Measurements from ENCODE around the gene RANBP9. TPM values are rescaled to one million over a fixed set of nuclear protein-coding genes. Genes with fewer than 3 reads are reported as not detected.
A peak's percentile ranks its signal among the peaks of the same experiment; 100 is the strongest.

The RANBP9 gene
- total RNA-seq = 32.3 TPM
- long read RNA-seq, transcript RANBP9-201 (14 exons, 3,113 nt) = major isoform, 12 of 16 reads
- long read RNA-seq, partial matches to known transcripts = 1 of 16 reads
- long read RNA-seq, other reads (novel, unspliced or antisense) = 3 of 16 reads

GRCh38 chr6:13711733-13712598 lies at the start of gene RANBP9:
TSS of gene RANBP9 (minus strand) at chr6:13711835. CDS start at chr6:13711505, 330 bp downstream.
- peak; percentile 94 for DNase-seq (ENCODE audit: missing footprints)
- ATAC-seq = peak; percentile 96
- intact Hi-C loops (cut with DNase I) = loop anchor here (1.0 to 5.0 kb wide), 4 partner anchors 55 to 135 kb away; partner anchors contain the start of genes MCUR1 and NOL7

GRCh38 chr6:13760307-13761304 lies 49.0 kb upstream of the RANBP9 start:
- no peak for DNase-seq (ENCODE audit: missing footprints)
- ATAC-seq = peak; percentile 88
- intact Hi-C loops (cut with DNase I) = loop anchor here (5.0 kb wide), 1 partner anchor 143 kb away; the partner anchor contains the start of gene NOL7

DNA sequence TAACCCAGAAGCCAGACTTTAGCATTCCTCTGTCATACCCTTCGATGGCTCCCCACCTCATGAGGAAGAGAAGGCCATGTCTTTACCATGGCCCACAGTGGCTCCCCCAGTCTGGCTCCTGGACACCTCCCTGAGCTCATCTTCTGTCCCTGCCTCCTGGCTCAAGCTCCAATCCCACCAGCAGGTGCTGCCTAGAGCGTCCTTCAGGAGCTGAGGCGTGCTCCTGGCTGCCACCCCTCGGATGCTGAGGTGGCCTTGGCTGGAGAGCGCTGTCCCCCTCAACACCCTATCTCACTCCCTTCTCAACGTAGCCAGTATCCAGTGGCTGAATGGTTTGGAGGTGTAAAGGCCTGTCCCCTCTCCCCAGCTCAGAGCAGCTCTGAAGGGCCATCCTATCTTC lies 47.4 kb upstream of the RANBP9 start:
- intact Hi-C loops (cut with DNase I) = no loop called here
- ATAC-seq (no peak), DNase-seq (ENCODE audit: missing footprints) (no peak)

DNA sequence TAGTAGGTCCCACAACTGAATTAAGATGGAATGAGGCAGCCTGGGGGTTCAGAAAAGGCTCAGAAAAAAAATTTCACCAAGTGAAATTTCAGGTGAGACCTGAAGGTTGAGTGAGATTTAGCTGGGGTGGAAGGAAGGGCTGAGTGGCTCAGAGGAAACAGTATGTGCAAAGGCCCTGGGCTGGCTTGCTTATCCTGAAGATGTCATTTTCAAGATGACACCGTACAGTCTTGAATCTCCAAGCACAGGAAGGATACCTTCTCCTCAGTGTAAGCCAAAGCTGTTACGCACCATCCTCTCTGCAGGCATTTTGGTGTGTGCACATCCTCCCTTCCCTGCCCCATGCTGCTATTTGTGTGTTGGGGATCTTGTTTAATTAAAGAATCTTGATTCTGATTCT lies 43.0 kb upstream of the RANBP9 start:
- no peak for ATAC-seq

DNA sequence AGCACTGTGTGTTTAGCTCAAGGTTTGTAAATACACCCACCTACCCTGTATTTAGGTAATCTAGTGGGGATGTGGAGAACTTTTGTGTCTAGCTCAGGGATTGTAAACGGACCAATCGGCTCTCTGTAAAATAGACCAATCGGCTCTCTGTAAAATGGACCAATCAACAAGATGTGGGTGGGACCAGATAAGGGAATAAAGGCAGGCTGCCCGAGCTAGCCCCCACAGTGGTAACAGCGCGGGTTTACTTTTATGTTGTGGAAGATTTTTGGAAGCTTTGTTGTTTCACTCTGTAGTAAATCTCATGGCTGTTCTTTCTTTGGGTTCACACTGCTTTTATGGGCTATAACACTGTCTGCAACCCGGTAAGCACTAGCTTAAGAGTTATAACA lies 32.1 kb upstream of the RANBP9 start:
- no peak for ATAC-seq
- intact Hi-C loops (cut with DNase I) = no loop called here
- no peak for DNase-seq (ENCODE audit: missing footprints)

More for the DNA sequence above, 43.0 kb upstream of the RANBP9 start:
- intact Hi-C loops (cut with DNase I) = no loop called here
- DNase-seq (ENCODE audit: missing footprints) = no peak

DNA sequence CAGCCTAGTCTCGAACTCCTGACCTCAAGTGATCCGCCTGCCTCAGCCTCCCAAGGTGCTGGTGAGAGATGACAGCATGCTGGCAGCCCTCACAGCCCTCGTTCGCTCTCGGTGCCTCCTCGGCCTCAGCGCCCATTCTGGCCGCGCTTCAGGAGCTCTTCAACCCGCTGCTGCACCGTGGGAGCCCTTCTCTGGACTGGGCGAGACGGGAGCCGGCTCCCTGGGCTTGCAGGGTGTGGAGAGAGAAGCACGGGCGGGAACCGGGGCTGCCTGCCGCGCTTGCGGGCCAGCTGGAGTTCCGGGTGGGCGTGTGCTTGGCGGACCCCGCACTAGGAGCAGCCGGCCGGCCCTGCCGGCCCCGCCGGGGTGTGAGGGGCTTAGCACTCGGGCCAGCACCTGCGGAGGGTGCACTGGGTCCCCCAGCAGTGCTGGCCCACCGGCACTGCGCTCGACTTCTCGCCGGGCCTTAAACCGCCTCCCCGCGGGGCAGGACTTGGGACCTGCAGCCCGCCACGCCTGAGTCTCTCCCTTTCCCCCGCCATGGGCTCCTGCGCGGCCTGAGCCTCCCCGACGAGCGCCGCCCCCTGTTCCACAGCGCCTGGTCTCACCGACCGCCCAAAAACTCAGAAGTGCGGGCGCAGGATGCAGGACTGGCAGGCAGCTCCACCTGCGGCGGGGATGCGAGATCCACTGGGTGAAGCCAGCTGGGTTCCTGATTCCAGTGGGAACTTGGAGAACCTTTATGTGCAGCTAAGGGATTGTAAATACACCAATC lies 31.5 kb upstream of the RANBP9 start:
- ATAC-seq (peak; percentile 20), DNase-seq (ENCODE audit: missing footprints) (no peak)
- intact Hi-C loops (cut with DNase I) = no loop called here

DNA sequence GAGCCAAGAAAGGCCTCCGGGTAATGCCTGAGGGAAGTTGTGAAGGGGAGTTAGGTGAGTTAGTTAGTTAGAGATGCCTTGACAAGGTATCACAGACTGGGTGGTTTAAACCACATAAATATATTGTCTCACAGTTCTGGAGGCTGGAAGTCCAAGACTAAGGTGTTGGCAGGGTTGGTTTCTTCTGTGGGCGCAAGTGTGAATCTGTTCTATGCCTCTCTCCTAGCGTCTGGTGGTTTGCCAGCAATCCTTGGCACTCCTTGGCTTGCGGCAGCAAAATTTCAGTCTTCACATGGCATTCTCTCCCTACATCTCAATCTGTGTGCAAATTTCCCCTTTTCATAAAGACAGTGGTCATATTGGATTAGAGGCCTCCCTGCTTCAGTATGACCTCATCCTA lies 29.7 kb upstream of the RANBP9 start:
- ATAC-seq (no peak), DNase-seq (ENCODE audit: missing footprints) (no peak)
- intact Hi-C loops (cut with DNase I) = no loop called here

DNA sequence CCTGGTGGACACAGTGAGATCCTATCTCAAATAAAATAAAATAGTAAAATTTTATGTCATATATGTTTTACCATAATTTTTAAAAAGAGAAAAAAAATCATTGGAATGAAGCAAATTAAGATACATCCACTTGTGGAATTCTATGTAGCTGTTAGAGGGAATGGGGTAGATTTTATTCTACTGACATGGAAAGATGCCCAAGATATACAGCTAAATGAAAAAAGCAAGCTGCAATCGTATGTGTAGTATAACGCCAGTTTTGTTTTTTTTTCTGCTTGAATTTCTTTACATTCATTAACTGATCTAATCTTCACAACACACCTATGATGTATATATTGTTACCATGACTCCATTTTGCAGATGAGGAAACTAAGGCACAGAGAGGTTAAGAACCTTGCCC lies 23.4 kb upstream of the RANBP9 start:
- no peak for ATAC-seq
- intact Hi-C loops (cut with DNase I) = no loop called here
- DNase-seq (ENCODE audit: missing footprints) = no peak

GRCh38 chr6:13733178-13733887 lies 21.7 kb upstream of the RANBP9 start:
- intact Hi-C loops (cut with DNase I) = no loop called here
- DNase-seq (ENCODE audit: missing footprints) (peak; percentile 68), ATAC-seq (peak; percentile 63)

DNA sequence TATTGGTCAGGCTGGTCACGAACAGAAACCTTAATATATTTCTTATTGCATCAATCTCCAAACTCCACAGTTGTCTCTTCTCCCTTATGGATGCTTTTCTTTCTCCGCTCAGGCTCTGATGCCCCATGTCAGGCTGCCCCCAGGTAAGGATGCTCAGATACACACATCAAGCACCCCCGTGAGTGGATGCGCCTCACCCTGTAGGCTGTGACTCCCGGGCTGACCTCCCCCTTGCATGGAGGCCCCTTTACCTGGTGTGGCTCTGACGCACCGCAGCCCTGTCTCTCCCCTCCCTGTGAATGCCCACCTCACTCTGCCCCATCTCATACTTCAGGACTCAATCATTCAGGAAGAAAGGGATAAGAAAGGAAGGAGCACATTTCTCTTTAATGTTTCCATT lies 19.1 kb upstream of the RANBP9 start:
- no peak for DNase-seq (ENCODE audit: missing footprints)
- intact Hi-C loops (cut with DNase I) = no loop called here
- ATAC-seq = no peak

- no peak for DNase-seq (ENCODE audit: missing footprints)
- intact Hi-C loops (cut with DNase I) = no loop called here
- no peak for ATAC-seq
Measured at GRCh38 chr6:13729891-13730290, 18.3 kb upstream of the RANBP9 start.

DNA sequence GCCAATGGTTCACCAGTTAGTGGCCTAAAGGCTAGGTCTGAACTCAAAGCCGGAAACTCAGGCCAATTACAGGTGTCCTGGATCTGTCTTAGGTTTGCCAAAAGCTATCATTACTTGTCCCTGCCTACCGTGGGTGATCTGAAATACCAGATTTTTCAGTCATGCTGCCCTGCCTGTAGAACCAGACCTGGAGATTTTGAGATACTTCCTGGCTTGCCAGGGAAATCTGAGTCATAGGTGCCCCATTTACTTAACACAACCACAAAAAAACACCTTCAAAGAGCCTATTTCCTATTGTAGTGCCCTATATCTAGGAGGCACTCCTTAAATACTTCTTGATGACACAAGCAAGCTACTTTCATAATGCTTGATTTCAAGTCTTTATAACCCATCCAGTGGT lies 13.9 kb upstream of the RANBP9 start:
- no peak for DNase-seq (ENCODE audit: missing footprints)
- intact Hi-C loops (cut with DNase I) = no loop called here

DNA sequence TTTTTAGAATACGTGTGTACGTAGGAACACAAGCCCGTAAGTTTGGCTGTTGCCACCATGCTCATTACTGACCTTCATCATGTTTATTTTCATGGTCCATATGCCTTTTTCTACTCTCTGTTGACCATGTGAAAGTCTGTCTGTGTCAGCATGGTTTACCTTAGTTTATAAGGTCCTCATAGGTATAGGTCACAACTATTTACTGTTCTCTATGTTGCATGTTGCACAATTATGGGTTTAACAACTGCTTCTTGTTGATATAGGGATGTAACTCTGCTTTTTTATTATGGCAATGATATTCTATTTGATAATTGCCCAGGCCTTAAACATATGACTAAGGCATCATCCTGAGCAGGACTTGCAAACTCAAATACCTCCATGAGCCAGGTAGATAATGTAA lies 13.4 kb upstream of the RANBP9 start:
- no peak for DNase-seq (ENCODE audit: missing footprints)
- intact Hi-C loops (cut with DNase I) = no loop called here
- ATAC-seq = no peak

More for the DNA sequence above, 13.9 kb upstream of the RANBP9 start:
- ATAC-seq = no peak

- no peak for ATAC-seq
Measured at GRCh38 chr6:13724182-13724581, 12.5 kb upstream of the RANBP9 start.

DNA sequence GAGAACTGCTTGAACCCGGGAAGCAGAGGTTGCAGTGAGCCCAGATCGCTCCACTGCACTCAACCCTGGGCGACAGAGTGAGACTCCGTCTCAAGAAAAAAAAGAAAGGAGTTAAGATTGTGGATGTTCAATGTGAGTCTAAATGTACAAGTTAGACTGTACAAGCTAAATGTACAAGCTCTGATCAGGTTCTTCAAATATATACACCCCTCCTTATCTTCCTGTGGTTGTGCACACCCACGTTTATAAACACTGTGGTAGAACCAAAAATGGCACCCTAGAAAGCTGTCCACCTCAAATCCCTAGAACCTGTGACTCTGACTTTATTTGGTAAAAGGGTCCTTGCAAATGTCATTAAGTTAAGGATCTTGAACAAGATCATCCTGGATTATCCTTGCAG lies 11.2 kb upstream of the RANBP9 start:
- ATAC-seq = no peak
- intact Hi-C loops (cut with DNase I) = no loop called here
- DNase-seq (ENCODE audit: missing footprints) = no peak

More at GRCh38 chr6:13724182-13724581, 12.5 kb upstream of the RANBP9 start:
- intact Hi-C loops (cut with DNase I) = no loop called here
- no peak for DNase-seq (ENCODE audit: missing footprints)

- ATAC-seq (no peak), DNase-seq (ENCODE audit: missing footprints) (no peak)
- intact Hi-C loops (cut with DNase I) = no loop called here
Measured at GRCh38 chr6:13718123-13718458, 6.5 kb upstream of the RANBP9 start.

GRCh38 chr6:13716955-13717295 lies 5.3 kb upstream of the RANBP9 start:
- intact Hi-C loops (cut with DNase I) = no loop called here
- no peak for DNase-seq (ENCODE audit: missing footprints)
- ATAC-seq = no peak
